ENCODE measurements around the gene CACNA2D4.

Gene CACNA2D4

DNA sequence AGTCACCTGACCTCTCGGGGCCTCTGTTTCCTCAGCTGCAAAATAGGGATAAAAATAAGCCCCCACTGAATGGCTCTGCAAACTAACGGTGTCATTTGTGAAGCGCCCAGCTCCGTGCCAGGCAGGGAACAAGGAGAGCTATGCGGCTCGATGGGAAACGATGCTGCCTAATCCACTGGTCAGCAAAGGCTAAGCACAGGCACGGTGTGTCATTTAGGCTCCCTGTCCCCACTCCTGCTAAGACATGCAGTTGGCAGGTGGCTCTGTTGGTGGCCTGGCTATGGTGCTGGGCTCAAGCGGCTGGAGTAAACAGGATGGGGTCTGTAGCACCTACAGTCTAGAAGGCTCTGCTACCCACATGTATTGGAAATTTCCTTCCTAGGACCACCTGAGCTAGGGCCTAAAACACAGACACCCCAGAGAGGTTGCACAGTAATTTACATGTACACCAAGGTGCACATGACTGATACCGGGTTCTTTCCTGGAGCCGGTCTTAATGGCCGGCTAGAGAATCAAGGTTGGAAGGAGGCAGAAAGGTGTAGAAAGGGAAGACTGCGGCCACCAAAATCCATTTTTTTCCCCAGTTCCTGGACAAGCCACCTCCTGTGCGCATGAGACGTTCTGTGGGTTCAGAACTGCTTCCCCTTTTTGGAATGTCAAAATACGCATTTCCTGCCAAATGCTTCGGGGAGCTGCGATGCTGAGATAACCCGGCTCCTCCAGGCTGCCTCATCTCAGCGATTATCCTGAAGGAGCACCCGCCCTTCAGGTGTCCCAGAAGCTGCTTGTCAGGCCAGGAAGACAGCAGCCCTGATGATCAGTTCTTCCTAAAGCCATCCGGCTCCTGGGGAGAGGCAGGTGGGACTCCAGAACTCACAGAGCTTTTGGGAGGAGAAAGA lies 1.0 kb downstream of the CACNA2D4 start:
- DNase-seq: no peak

DNA sequence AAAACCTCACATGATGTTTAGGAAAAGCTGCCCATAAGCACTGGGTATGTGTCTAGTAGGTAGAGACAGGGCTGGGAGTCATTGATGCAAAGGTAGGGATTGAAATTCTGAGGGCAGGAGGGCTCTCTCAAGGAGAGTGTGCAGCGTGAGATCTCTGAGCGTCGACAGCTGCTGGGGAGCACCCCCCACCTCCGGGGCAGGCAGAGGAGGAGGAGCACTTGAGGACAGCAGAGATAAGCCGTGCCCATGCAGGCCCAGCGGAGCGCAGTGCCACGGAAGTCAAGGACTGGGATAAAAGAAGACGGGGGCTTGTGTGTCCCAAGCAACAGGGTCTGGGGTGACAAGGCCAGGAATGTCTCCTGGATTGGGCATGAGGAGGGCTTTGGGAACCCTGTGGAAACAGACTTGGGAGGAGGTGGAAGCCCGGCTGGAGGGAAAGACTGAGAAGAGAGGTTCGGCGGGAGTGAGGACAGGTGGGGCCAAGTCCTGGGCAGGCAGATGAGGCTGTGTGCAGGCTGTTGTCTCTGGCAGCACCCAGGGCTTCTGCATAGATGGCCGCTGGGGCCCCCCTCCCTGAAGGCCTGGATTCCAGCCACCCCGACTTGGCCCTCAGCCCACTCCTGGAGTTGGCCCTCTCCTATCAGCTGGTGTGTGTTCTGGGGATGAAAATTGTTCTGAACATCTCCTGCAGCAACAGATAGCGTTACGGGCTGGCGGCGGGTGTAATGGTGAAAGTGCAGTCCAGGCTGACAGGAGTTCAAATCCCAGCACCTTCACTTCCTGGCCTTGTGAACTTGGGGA lies 1.9 kb downstream of the CACNA2D4 start:
- DNase-seq: no peak

DNA sequence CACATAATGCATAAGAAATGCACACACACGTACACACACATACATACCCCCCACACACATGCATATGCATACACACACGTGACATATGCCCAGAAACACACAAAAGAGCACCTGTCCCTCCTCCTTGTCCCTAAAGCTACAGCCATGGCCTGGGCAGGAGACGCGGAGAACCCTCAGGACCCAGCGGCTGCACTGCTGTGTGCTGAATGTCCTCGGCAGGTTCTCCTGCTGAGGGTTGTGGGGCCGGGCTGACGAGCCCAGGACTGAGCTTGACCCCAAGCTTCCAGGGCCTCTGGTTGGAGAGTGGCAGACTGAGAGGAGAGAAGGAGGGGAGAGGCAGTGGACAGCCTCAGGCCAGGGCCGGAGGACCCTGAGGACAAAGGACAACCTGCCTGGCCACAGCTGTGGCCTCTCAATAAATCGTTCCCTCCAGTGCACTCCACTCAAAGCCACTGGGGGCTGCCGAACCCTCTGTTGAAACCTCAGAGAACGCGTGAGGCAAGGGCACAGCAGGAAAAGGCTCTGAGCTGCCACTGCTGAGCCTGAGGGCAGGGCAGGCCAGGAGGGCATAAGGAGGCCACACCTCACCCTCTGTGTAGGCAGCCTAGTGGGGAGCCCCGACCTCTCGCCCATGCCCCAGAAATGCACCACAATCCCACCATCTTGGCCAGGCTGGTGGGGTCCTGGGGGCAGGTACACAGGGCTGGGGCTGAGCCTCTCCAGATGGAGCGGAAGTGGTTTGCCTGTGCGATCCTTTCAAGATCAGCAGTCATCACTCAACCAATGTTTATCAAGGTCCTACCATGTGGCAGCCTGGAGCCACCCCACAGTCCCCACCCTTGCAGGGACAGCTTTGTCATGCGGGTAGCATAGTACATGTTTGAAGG lies 3.1 kb downstream of the CACNA2D4 start:
- peak; percentile 8 for DNase-seq

DNA sequence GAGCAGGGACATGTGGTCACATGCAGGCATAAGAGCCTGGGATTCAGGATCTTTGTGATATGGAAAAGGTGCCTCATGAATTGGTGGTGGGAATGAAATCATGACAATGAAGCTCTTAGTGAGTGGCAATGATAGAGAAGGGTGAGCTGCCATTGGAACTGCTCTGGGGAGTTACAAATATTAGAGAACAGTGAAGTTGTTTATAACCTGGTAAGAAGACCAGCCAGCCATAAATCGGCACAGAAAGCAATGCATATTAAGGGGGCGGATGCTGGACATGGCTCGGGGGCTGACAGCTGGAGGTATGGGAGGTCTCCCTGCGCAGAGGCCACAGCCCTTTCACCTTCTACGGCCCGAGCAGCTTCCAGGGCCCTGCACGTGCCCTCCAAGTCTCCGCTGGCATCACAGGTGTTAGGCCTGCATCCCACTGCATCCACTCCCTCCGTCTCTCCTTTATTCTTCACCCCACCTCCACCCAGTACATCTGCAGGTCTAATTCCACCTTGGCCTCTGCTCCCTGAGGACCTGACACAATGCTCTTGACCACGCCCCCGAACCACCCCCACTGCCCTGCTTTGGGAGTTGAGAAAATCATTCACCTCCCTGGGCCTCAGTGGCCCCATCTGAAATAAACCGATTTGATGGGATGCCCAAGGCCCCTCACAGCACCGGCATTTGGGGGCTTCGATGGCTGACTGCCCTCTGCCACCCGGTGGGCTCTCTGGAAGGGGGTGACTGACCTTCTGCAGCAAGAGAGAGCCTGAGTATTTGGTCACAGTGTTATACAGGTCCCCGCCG lies 4.1 kb downstream of the CACNA2D4 start:
- DNase-seq: no peak

DNA sequence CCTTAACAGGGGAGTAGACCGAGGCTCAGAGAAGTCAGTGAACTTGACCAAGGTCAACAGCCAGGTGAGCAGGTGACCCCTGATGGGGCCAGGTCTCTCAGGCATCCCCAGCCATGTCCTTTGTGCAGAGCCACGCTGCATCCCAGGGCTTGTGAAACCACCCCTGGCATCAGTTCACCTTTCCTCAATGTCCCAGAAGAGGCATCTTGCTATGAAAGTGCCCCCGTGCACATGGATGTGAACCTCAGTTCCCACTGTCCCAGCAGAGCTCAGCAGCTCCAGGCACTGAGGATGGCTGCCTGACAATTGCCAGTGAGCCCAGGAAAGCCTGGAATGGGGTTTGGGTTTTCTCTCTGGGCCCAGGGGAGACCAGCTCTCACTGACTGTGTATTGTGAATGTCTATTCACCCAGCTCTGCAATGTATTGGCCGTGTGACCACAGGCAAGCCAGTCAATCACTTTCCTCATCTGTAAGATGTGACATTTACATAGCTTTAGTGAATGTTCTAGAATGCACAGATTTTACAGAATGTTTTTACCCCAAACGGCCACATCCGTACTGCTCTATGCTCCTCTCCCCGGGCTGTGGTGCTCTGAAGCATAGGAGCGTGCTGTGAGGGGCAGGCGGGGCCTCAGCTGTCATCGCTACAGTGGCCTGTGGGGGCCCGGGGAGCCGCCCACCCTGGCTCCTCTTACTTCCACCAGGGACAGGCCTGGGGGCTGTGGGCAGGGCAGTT lies 4.9 kb downstream of the CACNA2D4 start:
- DNase-seq: no peak

DNA sequence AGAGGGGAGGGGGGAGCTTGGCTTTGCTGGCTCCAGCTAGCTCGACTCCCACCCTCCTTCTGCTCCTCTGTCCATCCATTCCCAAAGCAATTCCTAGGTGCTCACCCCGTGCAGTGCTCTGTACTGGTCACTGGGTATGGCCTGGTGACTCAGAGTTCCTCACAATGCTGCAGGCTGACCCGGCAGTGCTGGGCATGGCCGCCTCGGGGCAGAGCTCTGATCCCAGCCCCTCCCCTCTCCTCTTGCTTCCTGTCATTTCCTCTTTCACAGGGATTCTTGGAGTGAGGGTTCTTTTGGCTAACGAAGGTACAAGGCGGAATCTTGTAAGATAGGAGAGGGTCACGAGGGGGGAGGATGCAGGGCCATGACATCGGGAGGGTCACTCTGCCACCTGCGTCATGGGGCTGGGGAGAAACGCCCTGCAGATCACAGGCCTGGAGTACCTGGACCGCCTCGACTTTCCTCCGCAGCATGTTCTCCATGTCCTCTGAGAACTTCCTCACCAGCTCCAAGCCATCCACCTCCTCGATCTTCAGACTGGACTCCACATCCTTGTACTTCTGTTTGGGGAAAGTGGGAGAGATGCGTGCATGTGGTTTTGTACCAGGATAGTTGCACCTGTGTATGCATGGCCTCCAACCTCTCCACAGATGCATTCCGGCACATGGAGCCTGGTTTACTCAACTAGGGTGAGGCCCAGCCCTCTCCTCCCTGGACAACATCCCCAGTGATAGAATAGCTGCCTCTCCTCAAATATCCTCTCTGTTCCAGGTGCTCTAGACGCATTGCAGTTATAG lies 5.7 kb downstream of the CACNA2D4 start:
- no peak for DNase-seq

DNA sequence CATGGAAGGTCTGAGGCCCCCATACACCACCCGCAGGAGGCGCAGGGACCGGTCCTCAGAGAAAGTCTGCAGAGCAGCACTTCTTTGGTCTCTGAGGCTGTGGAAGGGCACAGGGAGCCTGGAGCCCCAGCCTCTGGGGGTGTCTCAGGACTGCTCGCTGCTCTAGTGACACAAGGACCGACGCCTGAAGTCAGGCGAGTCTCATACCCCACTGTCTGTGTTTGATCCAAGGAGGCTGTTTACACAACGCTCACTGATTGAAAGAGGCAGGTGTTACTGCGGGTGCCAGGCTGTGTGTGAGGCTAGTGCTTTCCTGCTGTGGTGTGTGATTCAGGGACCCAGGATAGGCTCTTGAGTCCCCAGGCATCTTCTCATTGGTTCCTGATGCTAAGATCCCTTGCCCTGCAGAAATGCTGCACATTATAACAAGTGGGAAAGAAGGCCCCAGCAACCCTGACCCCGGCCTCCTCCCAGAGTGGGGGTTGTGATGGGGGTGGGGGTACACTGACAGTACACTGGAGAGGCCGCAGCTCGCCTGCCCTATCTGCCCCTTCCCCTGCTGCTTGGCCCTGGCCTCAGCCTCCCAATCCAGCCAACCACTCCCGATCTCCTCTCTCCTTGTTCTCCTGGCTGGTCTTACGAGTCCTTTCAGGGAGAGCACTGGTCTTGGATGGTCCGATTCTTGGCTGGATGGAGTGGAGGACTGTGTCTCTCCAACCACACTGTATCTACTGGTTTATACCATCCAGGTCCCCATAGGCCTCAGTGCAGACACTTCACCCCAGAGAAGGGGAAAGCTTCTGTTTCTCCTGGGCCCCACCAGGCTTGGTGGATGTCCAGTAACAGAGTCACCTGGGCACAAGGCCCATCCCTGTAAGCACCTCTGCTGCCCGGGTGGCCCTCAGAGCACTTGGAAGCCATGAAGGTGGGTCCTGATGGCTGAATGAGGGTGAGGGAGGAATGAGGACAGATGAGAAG lies 6.6 kb downstream of the CACNA2D4 start:
- DNase-seq: no peak

DNA sequence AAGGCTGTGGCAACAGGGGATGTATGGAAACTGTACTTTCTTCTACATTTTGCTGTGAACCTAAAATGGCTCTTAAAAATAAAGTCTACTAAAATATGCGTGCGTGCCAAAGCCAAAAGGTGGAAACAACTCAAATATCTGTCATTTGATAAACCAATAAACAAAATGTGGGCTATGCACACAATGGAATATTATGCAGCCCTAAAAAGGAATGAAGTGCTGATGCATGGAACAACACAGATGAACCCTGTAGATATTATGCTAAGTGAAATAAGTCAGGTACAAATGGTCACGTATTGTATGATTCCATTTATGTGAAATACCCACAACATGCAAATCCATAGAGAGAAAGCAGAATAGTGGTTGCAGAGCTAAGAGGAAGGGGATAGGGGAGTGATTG lies 8.0 kb downstream of the CACNA2D4 start:
- no peak for DNase-seq

DNA sequence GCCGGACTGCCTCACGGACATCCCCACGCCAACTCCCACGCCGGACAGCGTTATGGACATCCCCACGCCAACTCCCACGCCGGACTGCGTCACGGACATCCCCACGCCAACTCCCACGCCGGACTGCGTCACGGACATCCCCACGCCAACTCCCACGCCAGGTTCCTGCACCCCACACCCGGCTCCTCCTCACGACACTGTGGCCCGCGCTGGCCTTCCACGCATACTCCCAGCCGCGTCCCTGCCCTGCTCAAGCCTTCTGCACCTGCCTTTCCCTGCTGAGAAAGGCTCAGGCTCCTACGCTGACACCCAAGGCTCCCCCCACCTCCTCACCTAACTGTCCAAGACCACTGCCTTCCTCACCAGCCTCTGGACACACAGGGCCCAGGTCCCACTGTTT lies 9.7 kb downstream of the CACNA2D4 start:
- no peak for DNase-seq

DNA sequence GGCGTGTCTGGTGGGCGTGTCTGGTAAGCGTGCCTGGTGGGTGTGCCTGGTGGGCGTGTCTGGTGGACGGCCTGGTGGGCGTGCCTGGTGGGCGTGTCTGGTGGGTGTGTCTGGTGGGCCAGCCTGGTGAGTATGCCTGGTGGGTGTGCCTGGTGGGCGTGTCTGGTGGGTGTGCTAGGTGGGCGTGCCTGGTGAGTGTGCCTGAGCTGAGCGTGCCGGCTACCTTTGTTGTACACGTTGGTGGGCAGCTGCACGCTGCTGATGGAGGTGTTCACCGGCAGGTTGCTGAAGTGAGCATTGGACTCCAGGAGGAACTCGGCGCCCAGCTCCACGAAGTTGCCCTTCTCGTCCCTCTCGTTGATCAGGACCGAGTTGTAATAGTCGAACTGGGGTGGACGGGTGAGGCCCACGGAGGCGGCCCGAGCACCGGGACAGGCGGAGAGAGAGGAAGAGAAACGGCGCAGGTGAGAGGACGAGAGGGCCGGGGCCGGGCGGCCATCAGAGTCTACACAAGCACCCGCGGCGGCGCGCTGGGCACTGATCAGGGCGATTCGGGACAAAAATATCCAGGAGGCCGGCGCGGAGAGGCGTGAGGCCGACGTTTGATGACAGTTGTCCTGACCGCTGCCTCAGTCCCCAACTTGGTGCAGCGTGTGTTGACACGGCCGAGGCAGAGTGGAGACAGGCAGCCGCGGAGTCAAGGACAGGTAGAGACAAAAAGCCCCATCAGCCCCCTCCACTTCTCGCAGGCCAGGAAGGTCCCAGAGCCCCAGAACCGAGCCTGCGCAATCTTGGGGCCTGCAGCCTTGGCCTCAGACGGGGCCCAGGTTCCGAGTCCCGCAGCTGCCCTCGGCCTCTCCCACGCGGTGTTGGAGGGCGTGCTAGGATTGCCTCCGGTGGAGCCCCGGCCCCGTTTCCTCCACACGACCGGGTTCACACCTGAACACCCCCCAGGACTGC lies 10.5 kb downstream of the CACNA2D4 start:
- DNase-seq: peak; percentile 27

DNA sequence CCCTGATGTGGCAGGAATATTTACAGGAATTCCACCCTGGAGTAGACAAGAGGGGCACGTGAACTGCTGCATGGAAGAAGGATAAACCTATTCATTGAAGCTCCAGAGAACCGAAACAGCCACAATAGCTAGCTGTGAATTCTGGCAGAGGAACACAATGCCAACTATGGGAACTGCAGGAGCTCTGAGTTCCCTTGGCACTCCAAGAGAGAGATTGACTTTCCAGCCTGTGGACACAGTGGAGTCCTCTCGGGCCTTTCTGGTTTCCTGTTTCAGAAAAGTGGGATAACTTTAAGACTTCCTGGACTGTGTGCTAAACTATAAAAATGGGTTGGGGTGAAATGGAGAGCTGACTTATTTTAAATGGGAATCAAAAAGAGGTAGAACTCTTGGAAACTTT lies 11.9 kb downstream of the CACNA2D4 start:
- DNase-seq: no peak

DNA sequence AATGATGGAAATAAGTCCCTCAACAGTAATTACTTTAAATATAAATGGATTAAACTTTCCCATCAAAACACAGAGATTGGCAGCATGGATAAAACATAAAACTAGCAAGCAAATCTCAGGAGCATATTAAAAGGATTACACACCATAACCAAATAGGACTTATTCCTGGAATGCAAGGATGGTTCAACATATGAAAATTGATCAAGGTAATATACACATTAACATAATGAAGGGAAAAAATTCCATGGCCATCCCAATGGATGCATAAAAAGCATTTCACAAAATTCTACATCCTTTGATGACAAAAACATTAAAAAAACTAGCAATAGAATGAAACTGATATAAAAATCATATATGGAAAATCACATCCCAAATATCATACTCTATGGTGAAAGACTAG lies 13.6 kb downstream of the CACNA2D4 start:
- DNase-seq: no peak

DNA sequence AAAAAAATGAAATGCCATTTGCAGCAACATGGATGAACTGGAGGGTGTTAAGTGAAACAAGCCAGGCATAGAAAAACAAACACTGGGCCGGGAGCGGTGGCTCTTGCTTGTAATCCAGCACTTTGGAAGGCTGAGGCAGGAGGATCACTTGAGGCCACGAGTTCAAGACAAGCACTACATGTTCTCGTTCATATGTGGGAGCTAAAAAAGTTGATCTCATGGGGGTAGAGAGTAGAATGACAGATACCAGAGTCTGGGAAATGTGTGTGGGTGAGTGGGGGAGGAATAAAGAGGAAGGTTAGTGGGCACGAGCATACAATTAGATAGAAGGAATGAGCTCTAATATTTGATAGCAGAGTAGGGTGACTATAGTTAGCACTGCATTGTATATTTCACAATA lies 21.5 kb downstream of the CACNA2D4 start:
- no peak for DNase-seq

DNA sequence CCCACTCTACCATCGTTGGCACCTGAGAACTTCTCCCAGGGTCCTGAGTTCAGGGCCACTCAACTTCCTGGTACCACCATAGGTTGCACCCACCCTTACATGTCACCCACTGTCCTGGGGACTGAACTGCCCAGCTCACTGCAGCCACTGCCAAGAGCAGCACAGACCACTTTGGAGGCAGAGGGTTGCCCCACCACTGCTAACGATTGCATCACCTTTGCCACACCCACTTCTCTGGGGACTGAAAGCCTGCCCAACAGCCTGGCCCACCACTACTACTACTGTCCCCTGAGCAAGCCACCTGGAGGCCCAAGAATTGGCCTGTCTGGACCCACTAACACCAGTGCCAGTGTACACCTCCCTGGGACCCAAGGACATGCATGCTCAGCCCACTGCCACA lies 27.6 kb downstream of the CACNA2D4 start:
- DNase-seq: no peak

DNA sequence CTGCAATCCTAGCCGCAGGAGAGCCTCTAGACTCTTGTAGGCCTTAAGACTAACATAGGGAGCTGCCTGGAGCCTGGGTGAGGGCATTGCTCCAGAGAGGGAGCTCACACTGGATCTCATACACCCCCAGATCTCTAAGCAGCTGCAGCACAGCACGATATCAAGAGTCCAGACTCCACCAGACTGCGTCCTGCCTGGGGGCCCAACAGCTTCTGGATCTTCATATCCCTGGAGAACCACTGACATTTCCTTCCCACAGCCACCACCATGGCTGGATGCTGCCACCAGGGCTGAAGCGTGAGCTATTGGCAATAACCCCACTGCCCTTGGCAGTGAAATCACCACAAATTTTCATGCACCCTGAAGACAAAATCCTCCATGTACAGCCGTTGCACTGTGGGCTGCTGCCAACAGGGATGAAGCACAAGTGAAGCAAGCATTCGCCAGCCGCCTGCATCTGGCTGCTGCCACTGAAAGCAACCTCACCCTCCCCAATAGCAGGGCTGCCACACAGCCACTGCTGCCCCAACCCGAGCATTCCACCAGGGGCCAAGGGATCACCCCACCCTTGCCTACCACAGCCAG lies 28.2 kb downstream of the CACNA2D4 start:
- no peak for DNase-seq

DNA sequence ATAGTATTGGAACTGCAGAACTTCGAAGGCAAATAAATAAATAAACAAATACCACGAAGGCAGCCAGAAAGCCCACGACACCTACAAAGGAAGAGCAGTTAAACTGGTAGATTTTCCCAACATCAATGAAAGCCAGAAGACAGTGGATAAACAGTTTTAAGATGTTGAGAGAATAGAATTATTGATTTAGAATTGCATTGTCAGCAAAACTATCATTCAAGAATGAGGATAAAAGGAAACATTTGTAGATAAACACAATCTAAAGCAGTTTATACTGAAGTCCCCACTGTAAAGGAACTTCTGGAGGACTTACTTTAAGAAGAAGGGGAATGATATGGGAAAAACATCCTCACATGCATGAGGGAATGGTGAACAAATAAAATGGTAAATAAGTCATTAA lies 29.5 kb downstream of the CACNA2D4 start:
- DNase-seq: no peak

DNA sequence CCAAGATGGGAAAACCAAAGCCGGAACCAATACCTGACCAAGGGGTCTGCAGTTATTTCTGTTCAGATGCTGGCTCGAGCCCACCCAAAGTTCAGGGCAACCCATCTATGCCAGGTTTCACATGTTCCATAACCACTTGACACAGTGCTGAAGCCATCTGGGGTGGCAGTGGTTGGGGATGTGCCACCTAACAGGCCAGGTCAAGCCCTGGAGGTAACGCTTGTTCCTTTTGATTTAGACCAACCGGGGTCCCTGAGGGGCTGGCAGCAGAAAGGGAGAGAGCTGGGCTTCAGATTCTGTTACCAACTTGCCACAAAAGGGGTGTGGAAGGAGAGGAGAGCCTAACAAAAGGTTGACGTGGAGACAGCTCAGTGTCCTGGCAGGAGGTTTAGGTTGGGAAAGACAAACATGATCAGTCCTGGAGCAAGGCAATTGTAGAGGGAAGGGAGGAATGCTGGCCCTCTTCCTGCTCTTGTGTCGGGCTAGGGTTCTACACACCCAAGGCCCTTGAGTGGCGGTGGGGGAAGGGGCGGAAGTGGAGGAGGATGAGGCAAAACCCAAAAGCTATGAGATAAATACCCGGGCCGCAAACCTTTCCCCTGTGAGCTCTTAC lies 31.9 kb downstream of the CACNA2D4 start:
- no peak for DNase-seq
